Islet of Langerhans (tissue), 1 donor: ENCODE results near the gene OR6N2.

Experiments
- FAIRE-seq: peaks from one replicate; lab custom pipeline; 2011; peaks lifted over from hg19 to GRCh38; lab: Jason Lieb, UNC

OR6N2 gene, protein sequence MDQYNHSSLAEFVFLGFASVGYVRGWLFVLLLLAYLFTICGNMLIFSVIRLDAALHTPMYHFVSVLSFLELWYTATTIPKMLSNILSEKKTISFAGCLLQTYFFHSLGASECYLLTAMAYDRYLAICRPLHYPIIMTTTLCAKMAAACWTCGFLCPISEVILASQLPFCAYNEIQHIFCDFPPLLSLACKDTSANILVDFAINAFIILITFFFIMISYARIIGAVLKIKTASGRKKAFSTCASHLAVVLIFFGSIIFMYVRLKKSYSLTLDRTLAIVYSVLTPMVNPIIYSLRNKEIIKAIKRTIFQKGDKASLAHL

DNA sequence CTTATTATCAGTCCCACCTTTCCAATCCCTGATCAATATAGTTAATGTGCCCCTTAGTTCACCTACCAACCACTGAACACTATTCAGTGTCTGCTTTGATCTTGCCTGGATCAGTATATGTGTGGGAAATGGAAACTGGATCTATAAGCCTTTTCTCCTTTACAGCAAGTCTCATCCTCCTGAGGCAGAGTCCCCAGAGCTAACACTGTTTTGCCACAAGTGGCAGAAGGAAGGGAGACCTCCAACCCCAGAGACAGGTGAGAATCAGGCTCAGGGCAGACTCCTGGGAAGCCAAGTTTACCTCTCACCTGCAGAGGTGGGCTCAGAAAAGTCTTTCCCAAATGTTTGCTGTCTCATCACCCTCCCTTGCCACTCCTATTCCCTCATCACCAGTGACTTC lies at the start of gene OR6N2:
OR6N2 (minus strand) TSS at position 101 of the 400 bp plus-strand sequence. CDS start 3,569 bp downstream, outside the sequence.
- no peak for FAIRE-seq

DNA sequence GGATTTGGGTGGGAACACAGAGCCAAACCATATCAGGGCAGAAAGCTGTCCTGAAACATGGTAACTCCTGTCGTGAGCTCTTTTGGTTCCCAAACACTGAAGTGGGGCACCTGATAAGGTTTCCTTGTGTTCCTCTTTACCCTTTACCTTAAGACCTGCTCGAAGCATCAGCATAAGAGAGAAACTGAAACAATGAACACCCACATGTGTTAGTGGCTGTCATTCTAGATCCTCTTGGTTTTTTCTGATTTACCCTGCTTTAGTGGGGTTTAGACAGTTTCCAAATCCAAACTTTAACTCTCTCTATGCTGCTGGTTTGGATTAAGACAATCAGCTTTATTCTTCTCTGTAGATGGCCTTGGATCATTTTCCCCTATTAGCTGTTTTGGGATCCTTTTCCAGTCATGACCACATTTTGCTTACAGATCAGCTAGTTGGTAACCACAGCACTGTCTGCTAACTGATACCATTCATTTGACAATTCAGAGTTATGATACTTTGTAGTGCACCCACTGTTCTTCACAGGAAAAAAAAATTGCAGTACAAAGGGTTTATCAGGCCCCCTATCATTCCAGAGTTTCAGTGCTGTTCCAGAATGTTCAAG lies 49.2 kb upstream of the OR6N2 start:
- no peak for FAIRE-seq

DNA sequence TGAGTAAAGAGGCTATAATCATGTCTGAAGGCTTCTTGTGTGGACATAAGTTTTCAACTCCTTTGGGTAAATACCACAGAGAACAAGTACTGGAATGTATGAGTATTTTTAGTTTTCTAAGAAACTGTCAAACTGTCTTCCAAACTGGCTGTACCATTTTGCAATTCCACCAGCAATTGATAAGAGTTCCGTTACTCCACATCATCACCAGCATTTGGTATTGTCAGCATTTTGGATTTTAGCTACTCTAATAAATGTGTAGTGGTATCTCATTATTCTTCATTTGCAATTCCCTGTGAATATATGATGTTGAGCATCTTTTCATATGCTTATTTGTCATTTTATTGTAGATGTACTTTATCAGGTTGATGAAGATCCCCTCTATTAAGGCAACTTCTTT lies 40.7 kb upstream of the OR6N2 start:
- no peak for FAIRE-seq

DNA sequence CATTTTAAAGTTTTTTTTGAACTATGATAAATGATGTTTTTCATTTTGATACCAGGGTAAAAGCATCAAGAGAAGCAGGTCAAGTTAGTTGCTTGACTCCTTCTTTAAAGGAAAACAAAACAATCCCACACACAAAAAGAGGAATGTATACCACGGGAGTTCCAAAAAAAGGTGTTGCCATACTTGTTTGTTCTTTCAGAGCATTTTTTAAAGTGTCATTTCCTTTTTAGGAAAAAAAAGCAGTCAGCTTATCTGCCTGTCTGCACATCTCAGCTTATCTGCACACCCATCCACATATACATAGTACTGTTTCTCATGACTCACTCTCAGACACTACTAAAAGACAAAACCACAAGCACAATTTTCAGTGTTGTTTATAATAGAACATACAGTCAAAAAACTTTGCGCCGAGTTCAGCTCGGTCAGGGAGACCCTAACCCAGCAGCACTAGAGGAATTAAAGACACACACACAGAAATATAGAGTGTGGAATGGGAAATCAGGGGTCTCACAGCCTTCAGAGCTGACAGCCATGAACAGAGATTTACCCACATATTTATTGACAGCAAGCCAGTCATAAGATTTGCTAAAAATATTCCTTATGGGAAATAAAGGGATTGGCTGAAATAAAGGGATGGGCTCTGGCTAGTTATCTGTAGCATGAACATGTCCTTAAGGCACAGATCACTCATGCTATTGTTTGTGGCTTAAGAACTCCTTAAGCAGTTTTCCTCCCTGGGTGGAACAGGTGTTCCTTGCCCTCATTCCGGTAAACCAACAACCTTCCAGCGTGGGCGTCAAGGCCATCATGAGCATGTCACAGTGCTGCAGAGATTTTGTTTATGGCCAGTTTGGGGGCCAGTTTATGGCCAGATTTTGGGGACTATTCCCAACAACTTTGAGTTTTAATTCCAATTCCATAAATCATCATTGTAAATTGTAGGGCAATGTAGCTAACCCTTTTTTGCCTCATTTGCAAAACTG lies 38.7 kb upstream of the OR6N2 start:
- FAIRE-seq, result no peak

DNA sequence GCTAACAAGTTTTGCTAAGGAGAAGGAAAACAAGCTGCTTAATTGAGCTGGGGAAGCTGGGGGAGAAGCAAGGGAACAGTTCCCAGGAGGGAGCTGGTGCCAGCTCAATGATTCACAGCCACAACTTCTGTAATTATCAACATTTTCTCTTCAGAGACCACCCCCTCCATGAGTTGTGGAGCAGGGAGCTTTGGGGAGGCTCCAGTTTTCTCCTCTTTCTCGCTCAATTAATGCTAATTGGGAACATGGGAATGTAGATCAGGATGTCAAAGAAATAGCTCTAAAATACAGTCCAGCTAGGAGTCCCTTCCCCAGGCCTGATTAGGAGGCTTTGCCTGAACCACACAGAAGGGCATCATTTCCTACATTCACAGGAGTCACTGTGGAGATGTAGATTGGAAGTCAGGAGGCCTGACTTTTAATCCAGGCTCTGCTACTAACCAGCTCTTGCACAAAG lies 38.0 kb upstream of the OR6N2 start:
- no peak for FAIRE-seq

DNA sequence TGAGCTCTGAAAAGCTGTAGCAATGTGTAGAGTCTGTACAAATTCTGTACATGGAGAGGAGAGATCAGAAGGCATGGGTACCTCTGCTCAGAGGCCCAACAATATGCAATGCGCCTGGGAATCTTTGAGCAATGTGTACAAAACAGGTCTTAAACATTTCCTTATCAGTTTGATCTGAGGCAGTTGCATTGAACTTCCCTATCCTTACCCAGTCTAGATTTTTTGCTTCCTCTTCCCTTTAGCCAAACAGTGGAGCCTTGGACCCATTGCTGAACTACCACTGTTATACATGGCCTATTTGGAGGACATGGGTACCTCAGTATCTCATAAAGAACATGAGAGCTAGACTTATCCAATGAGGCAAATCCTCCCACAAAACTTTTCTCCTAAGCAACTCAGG lies 37.6 kb upstream of the OR6N2 start:
- no peak for FAIRE-seq

DNA sequence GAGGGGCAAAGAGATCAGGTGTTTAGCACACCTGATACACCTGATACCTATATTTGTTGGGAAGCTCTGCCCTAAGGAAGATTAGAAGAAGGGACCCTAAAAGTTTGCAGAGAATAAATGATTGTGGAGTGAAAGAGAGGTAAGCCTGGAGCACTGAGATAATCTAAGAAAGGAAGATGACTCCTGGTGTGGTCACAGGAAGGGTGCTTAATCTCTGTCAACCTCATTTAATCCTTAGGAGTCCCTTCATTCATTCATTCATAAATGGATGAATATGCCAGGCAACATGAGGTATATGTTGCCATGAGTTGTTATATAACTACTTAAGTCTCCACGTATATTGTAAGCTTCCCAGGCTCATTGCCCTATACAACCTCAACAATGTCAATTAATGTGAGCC lies 34.0 kb upstream of the OR6N2 start:
- FAIRE-seq, result no peak

DNA sequence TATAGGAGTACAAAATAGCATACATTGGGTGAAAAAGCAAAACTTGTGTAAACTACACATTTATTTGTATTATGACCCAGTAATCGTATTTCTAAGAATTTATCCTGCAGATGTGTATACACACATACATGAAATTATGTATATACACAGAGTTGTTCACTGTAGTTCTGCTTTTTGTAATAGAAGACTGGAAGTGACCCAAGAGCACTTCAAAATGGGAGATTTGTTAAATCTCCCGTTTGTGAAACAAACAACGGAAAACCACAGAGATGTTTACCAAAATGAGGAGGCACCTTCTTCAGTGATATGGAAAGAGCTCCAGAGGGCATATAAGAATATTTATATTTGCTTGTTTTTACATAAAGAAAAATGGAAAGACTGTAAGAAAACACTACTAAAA lies 32.2 kb upstream of the OR6N2 start:
- no peak for FAIRE-seq

DNA sequence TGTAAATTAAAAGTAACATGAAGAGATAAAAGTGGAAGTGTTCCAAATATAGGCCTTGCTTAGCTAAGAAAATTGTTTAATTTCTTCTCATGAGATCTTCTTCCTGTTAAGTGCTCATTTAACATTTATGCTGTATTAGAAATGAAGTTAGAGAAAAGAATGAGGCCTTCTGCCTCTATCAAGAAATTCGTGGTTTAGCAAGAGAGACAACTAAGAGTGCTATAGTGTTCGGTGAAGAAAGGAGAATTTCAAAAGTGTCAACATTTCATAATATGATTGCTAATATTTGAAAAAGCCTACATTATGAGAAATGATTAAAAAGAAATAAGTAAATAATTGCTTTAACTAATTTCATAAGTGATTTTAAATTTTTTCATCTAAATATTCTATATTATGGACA lies 31.3 kb upstream of the OR6N2 start:
- no peak for FAIRE-seq

DNA sequence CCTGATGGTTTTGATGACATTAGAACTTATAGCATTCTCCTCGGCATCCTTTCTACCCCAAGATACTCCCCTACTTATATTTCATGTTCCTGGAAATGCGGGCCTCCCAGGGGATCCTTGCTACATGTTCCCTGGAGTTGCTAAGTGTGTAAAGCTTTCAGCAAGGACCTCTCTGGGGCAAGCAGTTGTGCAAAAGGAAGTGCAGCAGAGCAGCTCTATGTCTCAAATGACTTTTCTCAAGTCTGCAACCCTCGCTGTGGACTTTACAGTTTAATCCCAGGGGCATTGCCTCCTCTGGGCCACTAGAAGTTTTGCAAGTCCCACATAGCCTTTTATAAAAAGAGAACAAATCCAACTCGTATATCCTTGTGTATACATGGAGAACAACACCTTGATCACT lies 29.3 kb upstream of the OR6N2 start:
- FAIRE-seq, result no peak

DNA sequence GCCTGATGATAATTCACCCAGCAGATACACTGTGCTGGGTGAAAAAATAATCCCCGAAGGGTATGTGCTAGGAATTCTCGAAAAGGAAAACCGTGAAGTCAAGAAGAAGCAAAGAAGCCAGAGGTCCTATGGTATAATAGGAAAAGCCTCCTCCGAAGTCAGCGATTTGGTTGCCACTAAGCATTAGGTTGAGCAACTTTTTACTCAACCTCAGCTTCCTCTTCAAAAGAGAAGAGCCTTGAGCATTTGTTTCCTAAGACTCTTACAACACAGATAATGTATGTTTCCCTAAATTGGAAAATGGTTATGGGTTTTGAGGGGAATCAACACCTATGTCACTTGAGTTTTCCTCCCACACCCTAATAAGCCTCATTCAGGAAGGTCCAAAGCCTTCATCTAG lies 28.9 kb upstream of the OR6N2 start:
- no peak for FAIRE-seq

DNA sequence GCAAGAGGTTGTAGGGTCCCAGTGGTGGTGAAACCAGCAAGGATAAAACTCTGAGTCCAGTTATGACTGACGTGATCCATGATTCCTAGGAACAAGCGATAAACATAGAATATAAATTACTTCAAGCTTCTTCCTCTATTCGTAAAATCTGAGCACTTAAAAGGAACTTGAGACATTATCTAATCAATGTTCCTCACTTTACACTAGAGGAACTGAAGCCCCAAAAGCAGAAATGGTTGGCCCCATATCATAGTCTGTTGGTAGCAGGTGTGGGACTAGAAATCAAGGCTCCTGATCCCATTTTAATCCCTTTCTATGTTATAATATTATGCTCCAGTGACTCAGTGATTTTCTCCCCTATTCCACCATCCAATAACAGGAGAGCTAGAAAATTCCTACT lies 28.3 kb upstream of the OR6N2 start:
- FAIRE-seq, result no peak

DNA sequence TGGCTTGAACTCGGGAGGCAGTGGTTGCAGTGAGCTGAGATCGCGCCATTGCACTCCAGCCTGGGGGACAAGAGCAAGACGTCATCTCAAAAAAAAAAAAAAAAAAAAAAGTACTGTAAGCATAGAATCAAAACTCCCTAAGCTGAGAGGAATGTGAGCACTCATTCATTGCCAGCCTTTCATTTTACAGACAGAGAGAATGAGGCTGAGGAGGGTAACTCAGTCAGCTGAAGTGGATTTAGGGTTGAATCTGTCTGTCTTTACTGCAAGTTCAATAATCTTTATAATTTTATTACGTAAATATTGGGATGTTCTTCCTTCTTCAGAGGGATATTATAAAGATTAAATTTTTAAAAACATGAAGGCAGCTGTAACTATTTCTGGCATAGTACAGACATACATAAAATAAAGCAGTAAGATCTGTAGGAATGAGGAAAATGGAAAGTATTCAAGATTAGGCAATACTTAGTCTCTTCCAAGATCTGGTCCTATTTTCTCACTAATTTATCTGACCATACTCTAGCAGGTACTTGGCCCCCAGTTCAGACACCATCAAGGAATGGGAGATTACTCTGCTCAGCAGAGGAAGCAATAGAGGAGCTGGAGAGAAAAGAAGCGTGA lies 26.0 kb upstream of the OR6N2 start:
- FAIRE-seq, result no peak

DNA sequence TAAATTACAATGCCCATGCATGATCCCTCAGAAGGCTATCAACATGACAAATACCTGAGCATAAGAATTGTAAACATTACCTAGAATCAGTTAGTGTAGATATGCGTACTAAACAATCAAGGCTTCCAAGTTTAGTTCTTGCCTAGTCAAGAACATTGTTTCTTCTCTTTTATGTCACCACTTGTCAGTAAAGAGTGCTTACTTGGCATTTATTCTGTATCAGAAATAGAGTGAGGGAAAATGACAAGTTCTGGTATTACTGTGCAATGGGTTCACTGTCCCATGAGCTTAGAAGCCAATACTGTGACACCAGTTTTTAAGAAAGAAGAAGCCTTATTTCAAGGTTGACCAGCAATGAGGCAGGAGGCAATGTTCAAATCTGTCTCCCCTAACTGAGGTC lies 22.7 kb upstream of the OR6N2 start:
- FAIRE-seq, result no peak

DNA sequence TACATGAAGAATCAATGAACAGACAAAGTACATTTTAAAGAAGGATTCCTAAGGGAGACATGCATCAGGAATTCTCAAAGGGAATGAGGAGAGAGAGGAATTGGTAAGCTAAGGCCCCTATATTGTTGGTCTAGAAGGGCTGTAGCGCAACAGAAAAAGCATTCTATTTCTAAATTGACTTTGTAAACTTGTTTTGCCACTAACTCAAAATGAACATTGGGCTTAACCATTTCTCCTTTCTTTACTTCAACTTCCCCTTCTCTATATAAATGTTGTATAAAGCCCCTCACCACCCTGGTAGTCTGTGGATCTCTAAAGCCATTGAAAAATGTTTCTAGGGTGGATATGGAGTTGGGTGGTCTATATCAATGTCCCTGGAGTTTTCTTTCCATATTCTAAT lies 20.4 kb upstream of the OR6N2 start:
- no peak for FAIRE-seq

DNA sequence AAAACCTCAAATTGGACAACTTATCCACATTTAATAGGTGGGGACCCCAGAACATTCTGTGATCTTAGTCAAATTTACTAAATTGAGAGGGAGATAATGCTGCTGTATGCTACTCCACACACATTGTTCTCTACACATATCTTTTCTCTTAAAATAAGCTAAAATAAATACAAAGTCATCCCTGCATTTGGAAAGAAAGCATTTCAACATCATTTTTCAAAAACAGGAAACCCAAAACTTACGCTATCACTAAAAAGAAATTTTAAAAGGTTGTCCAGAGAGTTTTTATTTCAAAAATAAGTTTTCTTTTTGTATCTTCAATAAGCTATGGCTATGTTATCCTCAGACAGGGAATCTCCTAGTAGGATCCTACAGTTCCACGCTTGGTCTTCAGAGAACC lies 19.5 kb upstream of the OR6N2 start:
- no peak for FAIRE-seq

DNA sequence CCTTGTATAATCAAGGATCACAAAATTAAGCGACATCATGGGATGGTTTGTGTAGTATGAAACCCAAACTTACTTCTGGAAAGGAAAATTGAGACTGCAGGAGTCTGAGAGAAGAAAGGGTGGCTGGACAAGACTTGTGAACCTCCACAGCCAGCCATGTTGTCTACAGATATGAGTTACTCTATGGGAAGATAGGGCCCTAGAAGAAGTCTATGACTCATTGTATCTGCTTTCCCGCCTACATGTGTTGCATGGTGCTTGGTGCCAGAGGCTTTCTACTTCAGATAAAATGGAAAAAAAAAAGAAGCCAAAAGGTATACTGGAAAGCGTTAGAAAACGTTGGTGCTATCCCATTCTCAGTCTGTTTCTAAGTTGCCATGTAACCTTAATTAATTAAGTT lies 18.7 kb upstream of the OR6N2 start:
- no peak for FAIRE-seq

DNA sequence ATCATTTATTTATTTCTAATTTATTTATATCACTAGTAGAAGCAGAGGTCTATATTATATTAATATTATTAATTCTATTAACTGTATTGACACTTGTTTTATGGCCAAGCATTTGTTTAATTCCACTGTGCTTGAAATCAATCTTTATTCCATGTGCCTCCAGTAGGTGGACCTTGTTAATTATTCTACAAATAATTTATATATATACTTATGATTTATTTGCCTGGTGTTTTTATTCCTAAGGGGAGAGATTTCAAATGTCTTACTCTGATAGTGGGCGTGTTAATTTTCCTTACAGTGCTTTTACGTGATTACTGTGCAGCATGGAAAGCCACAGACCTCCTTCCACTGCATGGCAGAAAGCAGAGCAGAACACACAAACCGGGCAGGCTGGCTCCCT lies 17.5 kb upstream of the OR6N2 start:
- no peak for FAIRE-seq

DNA sequence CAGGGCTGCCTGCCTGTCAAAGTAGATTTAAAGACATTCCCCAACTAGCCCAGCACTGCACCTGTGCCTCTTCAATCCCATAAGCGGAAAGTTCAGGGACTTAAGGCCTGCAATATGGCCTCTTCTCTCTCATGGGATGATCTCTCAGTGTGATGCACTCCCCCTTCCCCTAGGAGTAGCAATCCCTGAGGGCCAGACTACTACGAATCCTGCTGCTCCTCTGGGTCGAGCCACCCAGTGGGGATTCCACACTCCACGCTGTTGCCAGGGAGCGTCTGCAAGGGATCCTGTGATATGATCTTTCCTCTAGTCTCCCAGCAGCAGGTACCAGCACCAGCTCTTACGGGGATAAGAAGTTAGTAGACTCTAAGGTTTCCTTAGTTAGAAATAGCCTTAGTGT lies 13.2 kb upstream of the OR6N2 start:
- FAIRE-seq, result no peak

DNA sequence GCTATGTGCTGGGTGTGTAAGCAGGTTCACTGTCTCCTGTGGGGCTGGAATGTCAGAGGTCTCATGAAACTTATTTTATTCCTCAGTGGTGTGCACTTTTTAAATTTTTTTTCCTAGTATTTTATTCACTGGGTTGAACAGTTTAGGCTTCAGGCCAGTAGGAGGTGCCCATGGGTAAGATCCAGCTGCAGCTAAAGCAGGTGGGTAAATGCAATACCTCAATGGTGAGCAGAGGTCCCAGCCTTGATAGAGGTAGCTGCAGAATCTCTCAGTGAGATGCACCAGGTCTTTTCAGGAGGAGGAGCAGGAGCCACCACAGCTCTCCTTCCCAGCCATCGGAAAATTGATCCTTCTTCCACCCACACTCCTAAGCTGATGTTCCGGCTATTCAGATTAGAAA lies 12.6 kb upstream of the OR6N2 start:
- no peak for FAIRE-seq

DNA sequence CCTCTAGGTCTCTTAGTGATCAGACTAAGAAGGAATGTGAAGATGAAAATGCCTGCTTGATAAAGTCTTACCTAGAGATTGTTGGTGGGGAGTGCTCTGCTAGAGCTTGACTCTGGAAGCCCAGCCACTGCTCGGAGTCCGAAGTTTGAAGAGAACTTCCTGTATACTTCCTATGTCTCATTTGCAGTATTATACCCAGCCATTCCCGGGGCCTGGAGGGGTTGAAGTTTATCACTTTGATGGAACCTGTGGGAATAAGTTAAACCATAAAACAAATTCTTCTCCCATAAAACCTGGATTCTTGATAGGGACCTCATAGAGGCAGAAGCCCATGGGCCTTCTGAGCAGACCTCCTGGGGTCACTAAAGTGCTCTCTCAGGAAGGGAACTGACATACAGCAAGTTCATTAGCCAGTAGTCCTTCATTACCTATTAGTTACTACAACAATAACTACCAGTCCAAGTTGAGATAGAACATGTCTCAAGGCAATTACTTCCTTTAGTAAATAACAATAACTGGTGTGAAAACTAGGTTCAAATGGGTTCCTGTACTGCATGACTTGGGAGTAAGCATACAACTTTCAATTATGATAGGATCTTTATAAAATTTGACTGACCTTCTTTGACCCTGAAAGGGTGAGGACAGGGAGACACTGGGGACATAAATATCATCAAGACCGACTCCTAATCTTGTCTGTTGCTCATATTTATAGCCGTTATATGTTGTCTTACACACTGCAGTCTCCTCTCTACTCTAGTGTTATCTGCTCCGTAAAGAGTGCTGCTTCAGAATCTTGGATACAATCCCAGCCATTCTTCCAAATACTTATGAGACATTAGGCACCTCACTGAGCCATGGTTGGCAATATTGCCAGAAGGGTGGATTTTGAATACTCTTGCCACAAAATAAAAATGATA lies 8.8 kb downstream of the OR6N2 start, which contains the start of gene OR6N1:
OR6N1 (minus strand) TSS at position 246 of the 917 bp plus-strand sequence. CDS start 5,513 bp downstream, outside the sequence.
- no peak for FAIRE-seq
